Measurements from ENCODE around the gene RNF212B.
"Not testable (repeated sequence)": the region's sequence is repeated elsewhere in the genome, so short reads cannot be mapped to it uniquely, and the experiment has no call there.

RNF212B gene

GRCh38 chr14:23209651-23210423, 27.9 kb upstream of the RNF212B start:
- no peaks in the 10 kb centered on the region for H3K36me3 ChIP-seq (ENCODE audit: control insufficient read depth, insufficient read depth, low read length)
- H3K27ac ChIP-seq (ENCODE audit: low read length): no peak overlapping the region
- no peak for DNase-seq (ENCODE audit: low read depth, low spot score)
- no peaks in the 10 kb centered on the region for H3K27me3 ChIP-seq (ENCODE audit: control insufficient read depth, insufficient read depth, low read length)
- no peak overlapping the region for H3K4me3 ChIP-seq (ENCODE audit: low read length)
- H3K9me3 ChIP-seq (ENCODE audit: control insufficient read depth, insufficient read depth, low read length): no peaks in the 10 kb centered on the region
- no peaks in the 10 kb centered on the region; the same call in 1 of the 2 replicates for H3K4me1 ChIP-seq (ENCODE audit: control insufficient read depth, insufficient read depth, low read length)
- WGBS (ENCODE audit: insufficient coverage, insufficient read length): 100% methylated on average over 1 of the region's 7 CpGs

DNA sequence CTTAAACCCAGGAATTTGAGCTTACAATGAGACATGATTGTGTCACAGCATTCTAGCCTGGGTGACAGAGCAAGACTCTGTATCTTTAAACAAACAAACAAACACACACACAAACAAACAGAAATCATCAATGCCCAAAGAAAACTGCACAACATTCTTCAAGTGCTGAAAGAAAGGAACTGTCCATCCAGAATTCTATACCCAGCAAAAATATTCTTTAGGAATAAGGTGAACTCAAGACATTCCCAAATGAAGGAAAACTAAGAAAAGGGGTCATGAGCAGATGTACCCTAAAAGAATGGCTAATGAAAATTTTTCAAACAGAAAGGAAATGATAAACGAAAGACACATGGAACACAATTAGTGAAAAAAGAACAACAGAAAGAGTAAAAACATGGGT, 22.3 kb upstream of the RNF212B start:
- Histone ChIP-seq H3K36me3 (ENCODE audit: control insufficient read depth, insufficient read depth, low read length) (no peaks in the 10 kb centered on the region), H3K4me3 (ENCODE audit: low read length) (no peak overlapping the region), H3K27ac (ENCODE audit: low read length) (no peak overlapping the region), H3K9me3 (ENCODE audit: control insufficient read depth, insufficient read depth, low read length) (no peaks in the 10 kb centered on the region), H3K27me3 (ENCODE audit: control insufficient read depth, insufficient read depth, low read length) (no peaks in the 10 kb centered on the region), H3K4me1 (ENCODE audit: control insufficient read depth, insufficient read depth, low read length) (no peaks in the 10 kb centered on the region)
- WGBS (ENCODE audit: insufficient coverage, insufficient read length): no CpG with 5 or more reads among the region's 1 CpG
- DNase-seq (ENCODE audit: low read depth, low spot score): no peak

GRCh38 chr14:23217032-23218020, 20.4 kb upstream of the RNF212B start:
- Histone ChIP-seq H3K27ac (ENCODE audit: low read length) (no peak overlapping the region), H3K9me3 (ENCODE audit: control insufficient read depth, insufficient read depth, low read length) (no peaks in the 10 kb centered on the region), H3K27me3 (ENCODE audit: control insufficient read depth, insufficient read depth, low read length) (no peaks in the 10 kb centered on the region), H3K4me3 (ENCODE audit: low read length) (no peak overlapping the region), H3K4me1 (ENCODE audit: control insufficient read depth, insufficient read depth, low read length) (no peaks in the 10 kb centered on the region), H3K36me3 (ENCODE audit: control insufficient read depth, insufficient read depth, low read length) (no peaks in the 10 kb centered on the region)
- DNase-seq (ENCODE audit: low read depth, low spot score): no peak
- WGBS (ENCODE audit: insufficient coverage, insufficient read length): no CpG with 5 or more reads among the region's 6 CpGs

- H3K27me3 ChIP-seq (ENCODE audit: control insufficient read depth, insufficient read depth, low read length): no peaks in the 10 kb centered on the region
- H3K9me3 ChIP-seq (ENCODE audit: control insufficient read depth, insufficient read depth, low read length): no peaks in the 10 kb centered on the region
- no peak overlapping the region for H3K4me3 ChIP-seq (ENCODE audit: low read length)
- no peaks in the 10 kb centered on the region for H3K4me1 ChIP-seq (ENCODE audit: control insufficient read depth, insufficient read depth, low read length)
- no peak for DNase-seq (ENCODE audit: low read depth, low spot score)
- no peak overlapping the region for H3K27ac ChIP-seq (ENCODE audit: low read length)
- H3K36me3 ChIP-seq (ENCODE audit: control insufficient read depth, insufficient read depth, low read length): no peaks in the 10 kb centered on the region
- no CpG with 5 or more reads among the region's 3 CpGs for WGBS (ENCODE audit: insufficient coverage, insufficient read length)
Measured at GRCh38 chr14:23219075-23219474, 18.7 kb upstream of the RNF212B start.

GRCh38 chr14:23224958-23225357, 12.8 kb upstream of the RNF212B start:
- not testable (repeated sequence) for DNase-seq (ENCODE audit: low read depth, low spot score); H3K27me3 ChIP-seq (ENCODE audit: control insufficient read depth, insufficient read depth, low read length); H3K4me1 ChIP-seq (ENCODE audit: control insufficient read depth, insufficient read depth, low read length); H3K27ac ChIP-seq (ENCODE audit: low read length); H3K36me3 ChIP-seq (ENCODE audit: control insufficient read depth, insufficient read depth, low read length); H3K4me3 ChIP-seq (ENCODE audit: low read length); H3K9me3 ChIP-seq (ENCODE audit: control insufficient read depth, insufficient read depth, low read length)
- WGBS (ENCODE audit: insufficient coverage, insufficient read length): no CpG with 5 or more reads among the region's 1 CpG

GRCh38 chr14:23227566-23227965, 10.2 kb upstream of the RNF212B start:
- no peak overlapping the region for H3K4me3 ChIP-seq (ENCODE audit: low read length)
- no peak overlapping the region for H3K27ac ChIP-seq (ENCODE audit: low read length)
- no peaks in the 10 kb centered on the region for H3K4me1 ChIP-seq (ENCODE audit: control insufficient read depth, insufficient read depth, low read length)
- H3K27me3 ChIP-seq (ENCODE audit: control insufficient read depth, insufficient read depth, low read length): no peaks in the 10 kb centered on the region
- H3K9me3 ChIP-seq (ENCODE audit: control insufficient read depth, insufficient read depth, low read length): no peaks in the 10 kb centered on the region
- no peak for DNase-seq (ENCODE audit: low read depth, low spot score)
- no peaks in the 10 kb centered on the region for H3K36me3 ChIP-seq (ENCODE audit: control insufficient read depth, insufficient read depth, low read length)
- WGBS (ENCODE audit: insufficient coverage, insufficient read length): no CpG with 5 or more reads among the region's 4 CpGs

- no peak for DNase-seq (ENCODE audit: low read depth, low spot score)
- WGBS (ENCODE audit: insufficient coverage, insufficient read length): no CpG with 5 or more reads among the region's 1 CpG
- no peaks in the 10 kb centered on the region for H3K9me3 ChIP-seq (ENCODE audit: control insufficient read depth, insufficient read depth, low read length)
Measured at GRCh38 chr14:23228812-23229211, 8.9 kb upstream of the RNF212B start.

GRCh38 chr14:23232241-23232808, 5.4 kb upstream of the RNF212B start:
- not testable (repeated sequence) for H3K36me3 ChIP-seq (ENCODE audit: control insufficient read depth, insufficient read depth, low read length); DNase-seq (ENCODE audit: low read depth, low spot score); H3K27ac ChIP-seq (ENCODE audit: low read length); H3K4me1 ChIP-seq (ENCODE audit: control insufficient read depth, insufficient read depth, low read length); H3K4me3 ChIP-seq (ENCODE audit: low read length); H3K27me3 ChIP-seq (ENCODE audit: control insufficient read depth, insufficient read depth, low read length); H3K9me3 ChIP-seq (ENCODE audit: control insufficient read depth, insufficient read depth, low read length)
- WGBS (ENCODE audit: insufficient coverage, insufficient read length): no CpG with 5 or more reads among the region's 38 CpGs

More at GRCh38 chr14:23228812-23229211, 8.9 kb upstream of the RNF212B start:
- Histone ChIP-seq H3K4me1 (ENCODE audit: control insufficient read depth, insufficient read depth, low read length) (no peaks in the 10 kb centered on the region), H3K27me3 (ENCODE audit: control insufficient read depth, insufficient read depth, low read length) (no peaks in the 10 kb centered on the region), H3K27ac (ENCODE audit: low read length) (no peak overlapping the region), H3K36me3 (ENCODE audit: control insufficient read depth, insufficient read depth, low read length) (no peaks in the 10 kb centered on the region), H3K4me3 (ENCODE audit: low read length) (no peak overlapping the region)

- Histone ChIP-seq H3K9me3 (ENCODE audit: control insufficient read depth, insufficient read depth, low read length) (no peaks in the 10 kb centered on the region), H3K4me3 (ENCODE audit: low read length) (no peak overlapping the region), H3K27me3 (ENCODE audit: control insufficient read depth, insufficient read depth, low read length) (no peaks in the 10 kb centered on the region), H3K36me3 (ENCODE audit: control insufficient read depth, insufficient read depth, low read length) (no peaks in the 10 kb centered on the region), H3K4me1 (ENCODE audit: control insufficient read depth, insufficient read depth, low read length) (no peaks in the 10 kb centered on the region), H3K27ac (ENCODE audit: low read length) (no peak overlapping the region)
- DNase-seq (ENCODE audit: low read depth, low spot score): no peak
- WGBS (ENCODE audit: insufficient coverage, insufficient read length): no CpG with 5 or more reads among the region's 1 CpG
Measured at GRCh38 chr14:23240661-23241060, 2.9 kb downstream of the RNF212B start.

DNA sequence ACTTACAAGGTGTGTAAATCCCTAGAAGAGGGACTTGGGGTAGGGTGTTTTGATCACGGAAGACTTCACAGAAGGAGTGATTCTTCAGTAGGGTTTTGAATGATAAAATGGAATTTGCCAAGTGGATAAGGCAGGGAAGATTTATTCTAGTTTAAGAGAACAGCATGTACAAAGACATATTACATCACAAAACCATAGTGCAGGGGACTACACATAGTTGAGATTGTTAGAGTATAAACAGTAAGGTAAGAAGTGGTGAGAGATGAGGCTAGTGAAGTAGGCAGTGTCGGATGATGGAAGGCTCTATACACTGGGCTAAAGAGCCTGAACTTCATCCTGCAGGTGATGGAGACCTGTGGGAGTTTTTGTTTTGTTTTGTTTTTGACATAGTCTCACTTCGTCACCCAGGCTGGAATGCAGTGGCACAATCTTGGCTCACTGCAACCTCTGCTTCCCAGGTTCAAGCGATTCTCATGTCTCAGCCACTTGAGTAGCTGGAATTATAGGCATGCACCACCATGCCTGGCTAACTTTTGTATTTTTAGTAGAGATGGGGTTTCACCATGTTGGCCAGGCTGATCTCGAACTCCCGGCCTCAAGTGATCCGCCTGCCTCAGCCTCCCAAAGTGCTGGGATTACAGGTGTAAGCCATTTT, 3.5 kb downstream of the RNF212B start:
- no CpG with 5 or more reads among the region's 7 CpGs for WGBS (ENCODE audit: insufficient coverage, insufficient read length)
- H3K9me3 ChIP-seq (ENCODE audit: control insufficient read depth, insufficient read depth, low read length); H3K4me1 ChIP-seq (ENCODE audit: control insufficient read depth, insufficient read depth, low read length); DNase-seq (ENCODE audit: low read depth, low spot score); H3K36me3 ChIP-seq (ENCODE audit: control insufficient read depth, insufficient read depth, low read length); H3K27ac ChIP-seq (ENCODE audit: low read length); H3K4me3 ChIP-seq (ENCODE audit: low read length); H3K27me3 ChIP-seq (ENCODE audit: control insufficient read depth, insufficient read depth, low read length): not testable (repeated sequence)
